ENCODE measurements around the gene KLRG1. TPM values are rescaled to one million over a fixed set of nuclear protein-coding genes. Genes with fewer than 3 reads are reported as not detected.
A peak's percentile ranks its signal among the peaks of the same experiment; 100 is the strongest.

Gene KLRG1
- total and polyA plus RNA-seq, 9 donors = 1.6 to 2.9 (median 2.6) TPM

- no peaks in the 10 kb centered on the region for H3K4me1 ChIP-seq (ENCODE audit: control insufficient read depth, insufficient read depth, low read length)
- no CpG with 5 or more reads among the region's 3 CpGs for WGBS (ENCODE audit: insufficient coverage)
- H3K27me3 ChIP-seq (ENCODE audit: control insufficient read depth, insufficient read depth, low read length) = no peaks in the 10 kb centered on the region
- no peaks in the 10 kb centered on the region for H3K9me3 ChIP-seq (replicated peaks; ENCODE audit: control insufficient read depth, low read depth, low read length)
- H3K27ac ChIP-seq (ENCODE audit: low read length) = no peak overlapping the region
- no peak overlapping the region for H3K4me3 ChIP-seq (ENCODE audit: low read length)
- peak; percentile 69 for DNase-seq
- H3K36me3 ChIP-seq (ENCODE audit: control insufficient read depth, insufficient read depth, low read length) = no peaks in the 10 kb centered on the region
Measured at GRCh38 chr12:9039397-9039977, 50.1 kb downstream of the KLRG1 start.

GRCh38 chr12:9040484-9041186 lies 51.3 kb downstream of the KLRG1 start:
- Histone ChIP-seq H3K4me1 (ENCODE audit: control insufficient read depth, insufficient read depth, low read length) (no peaks in the 10 kb centered on the region), H3K27me3 (ENCODE audit: control insufficient read depth, insufficient read depth, low read length) (no peaks in the 10 kb centered on the region), H3K4me3 (ENCODE audit: low read length) (no peak overlapping the region), H3K27ac (ENCODE audit: low read length) (no peak overlapping the region), H3K9me3 (replicated peaks; ENCODE audit: control insufficient read depth, low read depth, low read length) (no peaks in the 10 kb centered on the region), H3K36me3 (ENCODE audit: control insufficient read depth, insufficient read depth, low read length) (no peaks in the 10 kb centered on the region)
- DNase-seq = no peak
- WGBS (ENCODE audit: insufficient coverage) = 100% methylated on average over 3 of the region's 5 CpGs

- no CpG with 5 or more reads among the region's 1 CpG for WGBS (ENCODE audit: insufficient coverage)
Measured at GRCh38 chr12:9041321-9041720, 52.0 kb downstream of the KLRG1 start.

GRCh38 chr12:9043766-9044165 lies 54.4 kb downstream of the KLRG1 start:
- no peak overlapping the region for H3K27ac ChIP-seq (ENCODE audit: low read length)

More at GRCh38 chr12:9041321-9041720, 52.0 kb downstream of the KLRG1 start:
- H3K4me3 ChIP-seq (ENCODE audit: low read length) = no peak overlapping the region
- no peak for DNase-seq
- no peaks in the 10 kb centered on the region for H3K9me3 ChIP-seq (replicated peaks; ENCODE audit: control insufficient read depth, low read depth, low read length)
- H3K36me3 ChIP-seq (ENCODE audit: control insufficient read depth, insufficient read depth, low read length) = no peaks in the 10 kb centered on the region
- H3K27me3 ChIP-seq (ENCODE audit: control insufficient read depth, insufficient read depth, low read length) = no peaks in the 10 kb centered on the region
- H3K27ac ChIP-seq (ENCODE audit: low read length) = no peak overlapping the region
- no peaks in the 10 kb centered on the region for H3K4me1 ChIP-seq (ENCODE audit: control insufficient read depth, insufficient read depth, low read length)

GRCh38 chr12:9047105-9047504 lies 57.8 kb downstream of the KLRG1 start:
- Histone ChIP-seq H3K4me3 (ENCODE audit: low read length) (no peak overlapping the region), H3K4me1 (ENCODE audit: control insufficient read depth, insufficient read depth, low read length) (peaks cover 11% of the 10 kb centered on the region), H3K27ac (ENCODE audit: low read length) (no peak overlapping the region), H3K27me3 (ENCODE audit: control insufficient read depth, insufficient read depth, low read length) (no peaks in the 10 kb centered on the region), H3K36me3 (ENCODE audit: control insufficient read depth, insufficient read depth, low read length) (no peaks in the 10 kb centered on the region), H3K9me3 (replicated peaks; ENCODE audit: control insufficient read depth, low read depth, low read length) (no peaks in the 10 kb centered on the region)
- no peak for DNase-seq
- WGBS (ENCODE audit: insufficient coverage) = 100% methylated on average over 1 of the region's 1 CpG

More at GRCh38 chr12:9043766-9044165, 54.4 kb downstream of the KLRG1 start:
- H3K9me3 ChIP-seq (replicated peaks; ENCODE audit: control insufficient read depth, low read depth, low read length) = no peaks in the 10 kb centered on the region
- no peaks in the 10 kb centered on the region for H3K27me3 ChIP-seq (ENCODE audit: control insufficient read depth, insufficient read depth, low read length)
- H3K36me3 ChIP-seq (ENCODE audit: control insufficient read depth, insufficient read depth, low read length) = no peaks in the 10 kb centered on the region
- WGBS (ENCODE audit: insufficient coverage) = no CpG with 5 or more reads among the region's 2 CpGs
- H3K4me3 ChIP-seq (ENCODE audit: low read length) = no peak overlapping the region
- DNase-seq = no peak
- no peaks in the 10 kb centered on the region for H3K4me1 ChIP-seq (ENCODE audit: control insufficient read depth, insufficient read depth, low read length)

- Histone ChIP-seq H3K4me1 (ENCODE audit: control insufficient read depth, insufficient read depth, low read length) (peaks cover 13% of the 10 kb centered on the region), H3K27me3 (ENCODE audit: control insufficient read depth, insufficient read depth, low read length) (no peaks in the 10 kb centered on the region), H3K27ac (ENCODE audit: low read length) (no peak overlapping the region), H3K36me3 (ENCODE audit: control insufficient read depth, insufficient read depth, low read length) (no peaks in the 10 kb centered on the region), H3K4me3 (ENCODE audit: low read length) (no peak overlapping the region), H3K9me3 (replicated peaks; ENCODE audit: control insufficient read depth, low read depth, low read length) (no peaks in the 10 kb centered on the region)
- DNase-seq = no peak
- WGBS (ENCODE audit: insufficient coverage) = no CpG with 5 or more reads among the region's 2 CpGs
Measured at GRCh38 chr12:9048930-9049329, 59.6 kb downstream of the KLRG1 start.

GRCh38 chr12:9049520-9050133 lies 60.3 kb downstream of the KLRG1 start:
- no peak overlapping the region for H3K27ac ChIP-seq (ENCODE audit: low read length)
- no CpG with 5 or more reads among the region's 6 CpGs for WGBS (ENCODE audit: insufficient coverage)
- peak; percentile 50 for DNase-seq
- H3K4me3 ChIP-seq (ENCODE audit: low read length) = no peak overlapping the region
- no peaks in the 10 kb centered on the region for H3K9me3 ChIP-seq (replicated peaks; ENCODE audit: control insufficient read depth, low read depth, low read length)
- peaks cover 13% of the 10 kb centered on the region for H3K4me1 ChIP-seq (ENCODE audit: control insufficient read depth, insufficient read depth, low read length)
- H3K27me3 ChIP-seq (ENCODE audit: control insufficient read depth, insufficient read depth, low read length) = no peaks in the 10 kb centered on the region
- H3K36me3 ChIP-seq (ENCODE audit: control insufficient read depth, insufficient read depth, low read length) = no peaks in the 10 kb centered on the region

GRCh38 chr12:9050521-9051157 lies 61.3 kb downstream of the KLRG1 start:
- DNase-seq = no peak
- Histone ChIP-seq H3K4me1 (ENCODE audit: control insufficient read depth, insufficient read depth, low read length) (peaks cover 13% of the 10 kb centered on the region), H3K36me3 (ENCODE audit: control insufficient read depth, insufficient read depth, low read length) (no peaks in the 10 kb centered on the region), H3K9me3 (replicated peaks; ENCODE audit: control insufficient read depth, low read depth, low read length) (no peaks in the 10 kb centered on the region), H3K27me3 (ENCODE audit: control insufficient read depth, insufficient read depth, low read length) (no peaks in the 10 kb centered on the region), H3K27ac (ENCODE audit: low read length) (no peak overlapping the region), H3K4me3 (ENCODE audit: low read length) (no peak overlapping the region)
- 85% methylated on average over 13 of the region's 15 CpGs for WGBS (ENCODE audit: insufficient coverage)

- DNase-seq = peak; percentile 88
- WGBS (ENCODE audit: insufficient coverage) = 12% methylated on average over 5 of the region's 6 CpGs
- Histone ChIP-seq H3K4me3 (ENCODE audit: low read length) (no peak overlapping the region), H3K4me1 (ENCODE audit: control insufficient read depth, insufficient read depth, low read length) (peaks cover 13% of the 10 kb centered on the region), H3K9me3 (replicated peaks; ENCODE audit: control insufficient read depth, low read depth, low read length) (no peaks in the 10 kb centered on the region), H3K27ac (ENCODE audit: low read length) (no peak overlapping the region), H3K27me3 (ENCODE audit: control insufficient read depth, insufficient read depth, low read length) (no peaks in the 10 kb centered on the region), H3K36me3 (ENCODE audit: control insufficient read depth, insufficient read depth, low read length) (no peaks in the 10 kb centered on the region)
Measured at GRCh38 chr12:9051158-9051550, 61.8 kb downstream of the KLRG1 start.

- no CpG with 5 or more reads among the region's 1 CpG for WGBS (ENCODE audit: insufficient coverage)
- Histone ChIP-seq H3K9me3 (replicated peaks; ENCODE audit: control insufficient read depth, low read depth, low read length) (no peaks in the 10 kb centered on the region), H3K27ac (ENCODE audit: low read length) (no peak overlapping the region), H3K36me3 (ENCODE audit: control insufficient read depth, insufficient read depth, low read length) (no peaks in the 10 kb centered on the region), H3K4me1 (ENCODE audit: control insufficient read depth, insufficient read depth, low read length) (peaks cover 13% of the 10 kb centered on the region), H3K27me3 (ENCODE audit: control insufficient read depth, insufficient read depth, low read length) (no peaks in the 10 kb centered on the region), H3K4me3 (ENCODE audit: low read length) (no peak overlapping the region)
- peak; percentile 73 for DNase-seq
Measured at GRCh38 chr12:9052610-9053009, 63.3 kb downstream of the KLRG1 start.

All from muscle of leg (tissue), 11 donors.